ENCODE results near the gene RARS2.

DNA sequence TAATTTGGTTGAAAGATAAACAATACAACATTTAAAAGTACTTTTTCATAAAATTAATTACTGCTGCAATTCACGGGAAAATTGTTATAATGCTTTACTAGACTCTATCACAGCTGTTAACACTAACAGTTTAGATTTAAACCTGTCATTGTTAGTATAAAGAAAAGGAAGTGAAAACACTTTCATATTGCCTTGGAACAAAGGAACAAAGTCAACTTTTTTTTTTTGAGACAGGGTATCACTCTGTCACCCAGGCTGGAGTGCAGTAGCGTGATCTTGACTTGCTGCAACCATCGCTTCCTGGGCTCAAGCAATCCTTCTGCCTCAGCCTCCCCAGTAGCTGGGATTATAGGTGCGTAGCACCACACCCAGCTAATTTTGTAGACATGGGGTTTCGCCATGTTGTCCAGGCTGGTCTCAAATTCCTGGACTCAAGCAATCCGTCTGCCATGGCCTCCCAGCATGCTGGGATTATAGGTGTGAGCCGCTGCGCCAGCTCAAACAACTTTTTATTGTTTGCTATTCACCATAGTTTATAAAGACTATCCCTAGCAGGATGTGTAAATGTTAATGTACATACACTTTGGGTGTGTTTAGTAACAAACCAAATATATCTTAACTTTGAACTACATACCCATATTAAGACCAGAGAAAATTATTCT lies 94.9 kb downstream of the RARS2 start:
- TF ChIP-seq RFX5 (IDR thresholded peaks at IDR 0.05; ENCODE audit: low read depth, low read length) = no peak
- no peak for TF ChIP-seq BACH1 (tag; IDR thresholded peaks at IDR 0.05)
- no peak for TF ChIP-seq ZEB2 (IDR thresholded peaks at IDR 0.05)
- TF ChIP-seq, protein P1, sequence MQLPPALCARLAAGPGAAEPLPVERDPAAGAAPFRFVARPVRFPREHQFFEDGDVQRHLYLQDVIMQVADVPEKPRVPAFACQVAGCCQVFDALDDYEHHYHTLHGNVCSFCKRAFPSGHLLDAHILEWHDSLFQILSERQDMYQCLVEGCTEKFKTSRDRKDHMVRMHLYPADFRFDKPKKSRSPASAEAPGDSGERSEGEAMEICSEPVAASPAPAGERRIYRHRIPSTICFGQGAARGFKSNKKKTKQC (CRISPR knock-in tag; IDR thresholded peaks at IDR 0.05) = no peak
- TF ChIP-seq, protein P2, sequence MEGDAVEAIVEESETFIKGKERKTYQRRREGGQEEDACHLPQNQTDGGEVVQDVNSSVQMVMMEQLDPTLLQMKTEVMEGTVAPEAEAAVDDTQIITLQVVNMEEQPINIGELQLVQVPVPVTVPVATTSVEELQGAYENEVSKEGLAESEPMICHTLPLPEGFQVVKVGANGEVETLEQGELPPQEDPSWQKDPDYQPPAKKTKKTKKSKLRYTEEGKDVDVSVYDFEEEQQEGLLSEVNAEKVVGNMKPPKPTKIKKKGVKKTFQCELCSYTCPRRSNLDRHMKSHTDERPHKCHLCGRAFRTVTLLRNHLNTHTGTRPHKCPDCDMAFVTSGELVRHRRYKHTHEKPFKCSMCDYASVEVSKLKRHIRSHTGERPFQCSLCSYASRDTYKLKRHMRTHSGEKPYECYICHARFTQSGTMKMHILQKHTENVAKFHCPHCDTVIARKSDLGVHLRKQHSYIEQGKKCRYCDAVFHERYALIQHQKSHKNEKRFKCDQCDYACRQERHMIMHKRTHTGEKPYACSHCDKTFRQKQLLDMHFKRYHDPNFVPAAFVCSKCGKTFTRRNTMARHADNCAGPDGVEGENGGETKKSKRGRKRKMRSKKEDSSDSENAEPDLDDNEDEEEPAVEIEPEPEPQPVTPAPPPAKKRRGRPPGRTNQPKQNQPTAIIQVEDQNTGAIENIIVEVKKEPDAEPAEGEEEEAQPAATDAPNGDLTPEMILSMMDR (IDR thresholded peaks at IDR 0.05 in 2 of 3, conservative IDR thresholded peaks at IDR 0.05 in 1 of 3; ENCODE audit: insufficient read depth in 2 of 3, low read depth in 1 of 3, low read length in 3 of 3) = no peak
- TF ChIP-seq ETV5 (CRISPR knock-in tag; IDR thresholded peaks at IDR 0.05; ENCODE audit: low read depth) = no peak
- TF ChIP-seq, protein P3, sequence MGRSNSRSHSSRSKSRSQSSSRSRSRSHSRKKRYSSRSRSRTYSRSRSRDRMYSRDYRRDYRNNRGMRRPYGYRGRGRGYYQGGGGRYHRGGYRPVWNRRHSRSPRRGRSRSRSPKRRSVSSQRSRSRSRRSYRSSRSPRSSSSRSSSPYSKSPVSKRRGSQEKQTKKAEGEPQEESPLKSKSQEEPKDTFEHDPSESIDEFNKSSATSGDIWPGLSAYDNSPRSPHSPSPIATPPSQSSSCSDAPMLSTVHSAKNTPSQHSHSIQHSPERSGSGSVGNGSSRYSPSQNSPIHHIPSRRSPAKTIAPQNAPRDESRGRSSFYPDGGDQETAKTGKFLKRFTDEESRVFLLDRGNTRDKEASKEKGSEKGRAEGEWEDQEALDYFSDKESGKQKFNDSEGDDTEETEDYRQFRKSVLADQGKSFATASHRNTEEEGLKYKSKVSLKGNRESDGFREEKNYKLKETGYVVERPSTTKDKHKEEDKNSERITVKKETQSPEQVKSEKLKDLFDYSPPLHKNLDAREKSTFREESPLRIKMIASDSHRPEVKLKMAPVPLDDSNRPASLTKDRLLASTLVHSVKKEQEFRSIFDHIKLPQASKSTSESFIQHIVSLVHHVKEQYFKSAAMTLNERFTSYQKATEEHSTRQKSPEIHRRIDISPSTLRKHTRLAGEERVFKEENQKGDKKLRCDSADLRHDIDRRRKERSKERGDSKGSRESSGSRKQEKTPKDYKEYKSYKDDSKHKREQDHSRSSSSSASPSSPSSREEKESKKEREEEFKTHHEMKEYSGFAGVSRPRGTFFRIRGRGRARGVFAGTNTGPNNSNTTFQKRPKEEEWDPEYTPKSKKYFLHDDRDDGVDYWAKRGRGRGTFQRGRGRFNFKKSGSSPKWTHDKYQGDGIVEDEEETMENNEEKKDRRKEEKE (IDR thresholded peaks at IDR 0.05; ENCODE audit: borderline replicate concordance in 1 of 2, control insufficient read depth in 1 of 2, low read depth in 2 of 2, low read length in 1 of 2) = no peak
- TF ChIP-seq POLR2A (conservative IDR thresholded peaks at IDR 0.05) = no peak
- no peak for TF ChIP-seq NFIC (IDR thresholded peaks at IDR 0.05)

Measured in K562 (cell line).